ENCODE data around the gene TSC22D2. TPM values are rescaled to one million over a fixed set of nuclear protein-coding genes. Genes with fewer than 3 reads are reported as not detected.

TSC22D2 gene
- total RNA-seq, 1 experiment from 2014 or later, result 26.5 TPM

DNA sequence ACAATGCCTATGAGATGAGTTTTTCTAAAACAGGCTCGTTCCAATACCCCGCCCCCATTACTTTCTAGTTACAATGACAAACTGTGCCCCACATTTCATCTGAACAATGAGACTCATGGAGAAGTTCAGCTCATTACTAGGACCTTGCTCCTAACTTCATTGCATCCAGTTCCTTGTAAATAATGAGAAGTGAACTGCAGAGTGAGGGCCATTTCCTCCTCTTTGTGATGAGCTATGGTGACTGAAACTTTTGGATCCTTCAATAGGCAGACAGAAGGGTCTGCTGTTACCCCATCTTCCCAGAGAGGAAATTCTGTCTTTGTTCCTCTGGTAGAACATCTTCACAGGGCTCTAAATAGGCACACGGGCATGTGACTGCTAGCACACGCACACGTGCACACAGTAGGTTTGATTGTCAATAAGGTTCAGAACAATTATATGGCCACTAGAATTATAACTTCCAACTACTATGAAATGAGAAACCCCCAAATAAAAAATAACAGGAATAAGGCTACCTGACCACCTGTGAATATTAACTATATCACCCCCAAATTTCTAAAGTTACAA, 86.4 kb downstream of the TSC22D2 start:
- H4K91ac ChIP-seq (ENCODE audit: insufficient read length, low read depth, low read length), result no peak overlapping the region
- no peak overlapping the region for H4K8ac ChIP-seq (replicated peaks; ENCODE audit: insufficient read length, low read depth, low read length)
- no peak overlapping the region for H2BK15ac ChIP-seq (ENCODE audit: low read depth, low read length)
- no peak overlapping the region for H2BK20ac ChIP-seq (ENCODE audit: low read depth, low read length, poor library complexity, severe bottlenecking)
- no peak overlapping the region for H3K23ac ChIP-seq (ENCODE audit: insufficient read length, low read depth, low read length)
- no peaks in the 10 kb centered on the region for H4K20me1 ChIP-seq (ENCODE audit: control insufficient read depth, insufficient read depth, insufficient read length)
- Mint-ChIP-seq H3K27ac (no peak overlapping the region), H3K4me3 (no peak overlapping the region), H3K36me3 (ENCODE audit: insufficient read depth in 1 of 3, low read depth in 3 of 3) (0 out of 7 replicates have a peak, but pooled peaks cover 0 to 3% (median 0%) of the 10 kb centered on the region in 3 experiments), H3K4me1 (0 out of 4 replicates have a peak, but pooled peaks cover 0 to 3% of the 10 kb centered on the region in 2 experiments), H3K9me3 (no peaks in the 10 kb centered on the region; a peak in 1 of 5 replicates), H3K27me3 (ENCODE audit: low read depth) (no peaks in the 10 kb centered on the region)
- TF ChIP-seq, protein P1, sequence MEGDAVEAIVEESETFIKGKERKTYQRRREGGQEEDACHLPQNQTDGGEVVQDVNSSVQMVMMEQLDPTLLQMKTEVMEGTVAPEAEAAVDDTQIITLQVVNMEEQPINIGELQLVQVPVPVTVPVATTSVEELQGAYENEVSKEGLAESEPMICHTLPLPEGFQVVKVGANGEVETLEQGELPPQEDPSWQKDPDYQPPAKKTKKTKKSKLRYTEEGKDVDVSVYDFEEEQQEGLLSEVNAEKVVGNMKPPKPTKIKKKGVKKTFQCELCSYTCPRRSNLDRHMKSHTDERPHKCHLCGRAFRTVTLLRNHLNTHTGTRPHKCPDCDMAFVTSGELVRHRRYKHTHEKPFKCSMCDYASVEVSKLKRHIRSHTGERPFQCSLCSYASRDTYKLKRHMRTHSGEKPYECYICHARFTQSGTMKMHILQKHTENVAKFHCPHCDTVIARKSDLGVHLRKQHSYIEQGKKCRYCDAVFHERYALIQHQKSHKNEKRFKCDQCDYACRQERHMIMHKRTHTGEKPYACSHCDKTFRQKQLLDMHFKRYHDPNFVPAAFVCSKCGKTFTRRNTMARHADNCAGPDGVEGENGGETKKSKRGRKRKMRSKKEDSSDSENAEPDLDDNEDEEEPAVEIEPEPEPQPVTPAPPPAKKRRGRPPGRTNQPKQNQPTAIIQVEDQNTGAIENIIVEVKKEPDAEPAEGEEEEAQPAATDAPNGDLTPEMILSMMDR (conservative IDR thresholded peaks at IDR 0.05), result no peak
- H3K4ac ChIP-seq (ENCODE audit: low read depth, low read length), result no peak overlapping the region
- H2BK12ac ChIP-seq (ENCODE audit: insufficient read length, low read depth, low read length), result no peak overlapping the region
- no peak overlapping the region for H2BK120ac ChIP-seq (ENCODE audit: low read depth, low read length, poor library complexity, severe bottlenecking)
- H3K79me1 ChIP-seq (ENCODE audit: insufficient read depth, low read depth, low read length, poor library complexity, severe bottlenecking), result no peaks in the 10 kb centered on the region
- H3K4me1 ChIP-seq (ENCODE audit: insufficient read depth, low read length), result no peaks in the 10 kb centered on the region; the same call in 1 of the 2 replicates
- no peaks in the 10 kb centered on the region for H3K27me3 ChIP-seq (ENCODE audit: insufficient read depth, low read length)
- no peaks in the 10 kb centered on the region for H3K79me2 ChIP-seq (ENCODE audit: insufficient read depth, low read length)
- H3K18ac ChIP-seq (ENCODE audit: insufficient read length, low read depth, low read length), result no peak overlapping the region
- no peak overlapping the region for H3K27ac ChIP-seq (ENCODE audit: insufficient read length, low read depth, low read length)
- no peaks in the 10 kb centered on the region for H3K9me3 ChIP-seq (ENCODE audit: control insufficient read depth, low read depth, low read length)
- no peaks in the 10 kb centered on the region for H3K23me2 ChIP-seq (ENCODE audit: insufficient read length, low read depth, low read length, poor library complexity, severe bottlenecking)
- WGBS (ENCODE audit: extremely low coverage, insufficient read length, low lambda C conversion rate), result no CpG with 5 or more reads among the region's 5 CpGs
- H3K56ac ChIP-seq (ENCODE audit: insufficient read length, low read depth, low read length), result no peak overlapping the region
- H2BK5ac ChIP-seq (ENCODE audit: insufficient read length, low read length), result no peak overlapping the region
- no peak overlapping the region for H2AK5ac ChIP-seq (ENCODE audit: insufficient read length, low read length)
- H3K4me2 ChIP-seq (ENCODE audit: insufficient read depth, insufficient read length, low read length), result no peak overlapping the region
- no peak overlapping the region for H2AFZ ChIP-seq (ENCODE audit: low read length)
- H4K5ac ChIP-seq (ENCODE audit: insufficient read length, low read depth, low read length), result no peak overlapping the region
- no peak overlapping the region for H3K9ac ChIP-seq (ENCODE audit: extremely low read depth, insufficient read length, low read length)
- H3T11ph ChIP-seq (ENCODE audit: low read length), result no peak overlapping the region
- H3K14ac ChIP-seq (ENCODE audit: insufficient read depth, low read length), result no peak overlapping the region
- DNase-seq, result no peak

Data from H9 (cell line).